GF-D8 (cell line): ENCODE measurements around the gene MT1F.

Experiments used
- DNase-seq: peaks from one replicate; lab custom pipeline; 2025; lab: John Stamatoyannopoulos, UW

MT1F gene

GRCh38 chr16:56700195-56700594 lies 42.4 kb downstream of the MT1F start:
- DNase-seq: no peak

GRCh38 chr16:56700631-56701030 lies 42.9 kb downstream of the MT1F start:
- DNase-seq: no peak

GRCh38 chr16:56701534-56701933 lies 43.8 kb downstream of the MT1F start:
- no peak for DNase-seq

- DNase-seq: no peak
Observed at GRCh38 chr16:56702836-56703235, 45.1 kb downstream of the MT1F start.
